Measurements from ENCODE around the gene KRT25.

- TF ChIP-seq CTCF (IDR thresholded peaks at IDR 0.05; ENCODE audit: extremely low read depth in 1 of 2, insufficient read depth in 1 of 2, low read depth in 1 of 2, low read length in 2 of 2) (no peak), POLR2AphosphoS5 (IDR thresholded peaks at IDR 0.05; ENCODE audit: insufficient read depth, low read depth, low read length) (no peak)
These were observed 40.7 kb downstream of the KRT25 start for GRCh38 chr17:40714473-40714872.

Data from endothelial cell of umbilical vein (primary cell).